WI38 (cell line): ENCODE data around the gene SDK2.

Experiments
- H3K4me3 ChIP-seq: 2 replicates; pipeline ENCODE4 v1.5.1; 2011; ENCODE audit warnings: low read depth, mild to moderate bottlenecking, control low read depth, low read length
- TF ChIP-seq, protein P1 (sequence below): IDR thresholded peaks from 2 replicates; pipeline ENCODE4 v1.5.1; 2012; ENCODE audit warnings: low read depth, mild to moderate bottlenecking, control low read depth, low read length

SDK2 gene

DNA sequence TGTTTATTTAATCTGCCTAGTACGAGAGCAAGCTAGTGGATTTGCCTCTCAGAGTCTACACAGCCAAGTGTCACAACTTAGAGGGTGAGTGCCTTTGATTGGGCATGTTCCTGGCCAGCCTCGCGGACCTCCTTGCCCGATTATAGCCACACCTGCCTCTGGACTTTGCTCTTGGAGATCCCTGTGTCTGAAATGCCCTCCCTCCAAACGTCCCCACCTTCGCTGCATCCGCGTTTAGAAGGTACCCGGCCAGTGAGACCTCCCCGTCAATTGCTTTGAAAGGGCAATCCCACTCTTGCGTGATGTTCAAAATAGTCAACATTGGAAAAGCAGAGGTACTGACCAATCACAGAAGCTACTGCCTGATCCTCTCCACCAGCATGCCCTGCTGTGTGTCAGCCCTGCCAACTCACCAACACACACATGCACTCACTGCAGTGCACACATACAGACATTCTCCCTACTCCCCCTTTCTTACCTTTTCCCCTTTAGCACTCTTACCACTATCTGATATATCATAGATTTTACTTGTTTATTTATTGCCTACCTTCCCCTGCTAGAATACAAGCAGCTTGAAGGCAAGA is 6.5 kb upstream of the SDK2 start:
- H3K4me3 ChIP-seq, result no peak overlapping the region
- TF ChIP-seq, protein P1, sequence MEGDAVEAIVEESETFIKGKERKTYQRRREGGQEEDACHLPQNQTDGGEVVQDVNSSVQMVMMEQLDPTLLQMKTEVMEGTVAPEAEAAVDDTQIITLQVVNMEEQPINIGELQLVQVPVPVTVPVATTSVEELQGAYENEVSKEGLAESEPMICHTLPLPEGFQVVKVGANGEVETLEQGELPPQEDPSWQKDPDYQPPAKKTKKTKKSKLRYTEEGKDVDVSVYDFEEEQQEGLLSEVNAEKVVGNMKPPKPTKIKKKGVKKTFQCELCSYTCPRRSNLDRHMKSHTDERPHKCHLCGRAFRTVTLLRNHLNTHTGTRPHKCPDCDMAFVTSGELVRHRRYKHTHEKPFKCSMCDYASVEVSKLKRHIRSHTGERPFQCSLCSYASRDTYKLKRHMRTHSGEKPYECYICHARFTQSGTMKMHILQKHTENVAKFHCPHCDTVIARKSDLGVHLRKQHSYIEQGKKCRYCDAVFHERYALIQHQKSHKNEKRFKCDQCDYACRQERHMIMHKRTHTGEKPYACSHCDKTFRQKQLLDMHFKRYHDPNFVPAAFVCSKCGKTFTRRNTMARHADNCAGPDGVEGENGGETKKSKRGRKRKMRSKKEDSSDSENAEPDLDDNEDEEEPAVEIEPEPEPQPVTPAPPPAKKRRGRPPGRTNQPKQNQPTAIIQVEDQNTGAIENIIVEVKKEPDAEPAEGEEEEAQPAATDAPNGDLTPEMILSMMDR, result no peak

DNA sequence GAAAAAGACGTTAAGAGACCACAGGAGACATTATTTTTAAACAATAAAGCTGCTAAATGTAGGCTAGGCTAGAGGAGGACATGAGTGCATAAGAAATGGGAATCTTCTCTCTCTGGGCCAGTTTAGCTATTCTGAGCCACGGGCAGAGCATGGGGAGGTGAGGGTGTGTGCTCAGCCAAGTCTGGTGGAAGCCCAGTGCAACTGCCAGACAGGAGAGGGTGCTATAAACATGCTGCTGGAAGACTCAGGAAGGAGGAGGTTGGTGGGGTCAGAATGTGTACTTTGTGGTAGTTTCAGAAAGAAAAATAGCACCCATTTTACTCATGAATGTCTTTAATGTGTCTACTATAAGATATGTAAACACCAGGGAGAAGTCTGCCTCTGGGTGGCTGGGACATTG is 5.9 kb upstream of the SDK2 start:
- no peak overlapping the region for H3K4me3 ChIP-seq
- TF ChIP-seq, protein P1, result no peak

DNA sequence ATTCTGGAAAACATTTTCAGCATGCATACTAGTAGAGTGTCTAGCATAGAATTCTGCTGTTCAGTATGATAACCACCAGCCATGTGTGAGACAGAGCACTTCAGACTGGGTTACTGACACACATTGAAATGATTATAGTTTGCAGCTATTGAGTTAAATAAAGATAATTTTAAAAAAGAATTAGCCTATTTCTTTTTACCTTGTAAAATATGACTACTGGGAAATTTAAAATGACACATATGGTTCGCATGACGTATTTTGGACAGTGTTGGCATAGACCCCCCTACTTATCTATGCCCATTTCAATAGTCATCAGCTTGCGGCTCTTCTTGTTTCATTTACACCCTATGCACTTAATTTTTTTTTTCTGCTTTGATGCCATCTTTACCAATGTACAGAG is 4.7 kb upstream of the SDK2 start:
- H3K4me3 ChIP-seq, result no peak overlapping the region
- TF ChIP-seq, protein P1, result no peak

DNA sequence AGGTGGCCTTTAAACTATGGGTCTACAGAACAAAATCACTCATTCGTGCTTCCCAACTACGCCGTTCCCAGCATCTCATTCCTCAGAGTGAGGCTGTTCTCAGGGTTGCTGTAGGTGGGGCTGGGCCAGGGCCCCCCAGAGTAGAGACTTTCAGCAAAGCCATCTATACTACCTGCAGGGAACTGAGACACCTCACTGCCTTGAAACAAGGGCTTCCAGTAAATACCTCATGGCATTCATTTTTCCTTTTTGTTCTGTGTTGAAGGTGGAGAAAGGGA is 4.2 kb upstream of the SDK2 start:
- no peak overlapping the region for H3K4me3 ChIP-seq
- TF ChIP-seq, protein P1, result no peak

DNA sequence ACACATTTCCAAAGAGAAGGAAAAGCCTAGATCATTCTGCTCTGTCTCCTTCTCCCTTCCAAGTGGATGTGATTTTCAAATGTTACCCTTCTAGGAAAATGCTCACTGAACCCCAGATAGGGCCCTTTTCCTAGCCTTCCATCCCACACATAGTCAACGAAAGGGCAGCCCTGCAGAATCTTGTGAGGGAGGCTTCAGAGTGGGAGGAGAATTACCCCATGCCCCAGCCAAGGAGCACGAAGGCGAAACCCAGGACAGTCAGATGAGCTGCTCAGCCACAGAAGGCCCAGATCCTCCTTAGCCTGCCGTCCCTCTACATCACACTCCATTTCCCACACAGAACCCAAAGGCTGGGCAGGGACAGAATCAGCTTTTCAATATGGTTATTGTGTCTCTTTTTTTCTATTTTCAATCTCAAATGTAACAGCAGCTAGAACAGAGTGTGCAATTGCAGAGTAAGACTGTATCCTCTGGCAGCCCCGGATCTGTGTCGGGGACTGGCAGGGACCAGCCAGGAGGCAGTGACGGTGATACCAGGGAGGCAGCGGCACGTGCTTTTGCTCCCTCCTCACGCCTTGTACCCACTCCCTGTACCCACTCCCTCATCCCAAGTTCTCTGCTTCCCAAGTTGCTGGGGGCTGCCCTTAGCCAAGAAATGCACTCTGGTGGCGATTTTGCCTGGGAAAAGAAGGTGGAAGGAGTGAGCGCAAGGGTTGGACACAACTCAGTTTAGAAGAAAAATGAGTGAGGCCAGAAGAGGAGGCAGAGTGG is 3.7 kb upstream of the SDK2 start:
- H3K4me3 ChIP-seq, result no peak overlapping the region
- TF ChIP-seq, protein P1, result no peak

DNA sequence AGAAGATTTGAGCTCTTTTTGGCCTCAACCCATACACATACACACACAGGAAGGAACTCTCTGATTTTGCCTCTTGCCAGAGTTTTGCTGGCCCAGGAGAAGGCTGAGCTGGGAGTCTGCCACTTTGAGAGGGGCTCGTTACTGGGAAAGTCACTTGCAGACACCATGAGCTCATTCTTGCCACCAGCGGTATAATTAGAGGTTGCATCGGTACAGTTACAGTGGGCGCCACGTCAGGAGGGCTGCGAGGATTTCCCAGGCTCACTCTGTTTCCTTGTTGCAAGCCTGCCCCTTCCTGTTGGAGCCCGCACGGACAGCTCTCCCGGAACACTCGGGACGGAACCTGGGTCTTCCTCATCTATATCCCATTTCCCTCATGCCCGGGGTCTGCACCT is 3.1 kb upstream of the SDK2 start:
- TF ChIP-seq, protein P1, result no peak
- no peak overlapping the region for H3K4me3 ChIP-seq

DNA sequence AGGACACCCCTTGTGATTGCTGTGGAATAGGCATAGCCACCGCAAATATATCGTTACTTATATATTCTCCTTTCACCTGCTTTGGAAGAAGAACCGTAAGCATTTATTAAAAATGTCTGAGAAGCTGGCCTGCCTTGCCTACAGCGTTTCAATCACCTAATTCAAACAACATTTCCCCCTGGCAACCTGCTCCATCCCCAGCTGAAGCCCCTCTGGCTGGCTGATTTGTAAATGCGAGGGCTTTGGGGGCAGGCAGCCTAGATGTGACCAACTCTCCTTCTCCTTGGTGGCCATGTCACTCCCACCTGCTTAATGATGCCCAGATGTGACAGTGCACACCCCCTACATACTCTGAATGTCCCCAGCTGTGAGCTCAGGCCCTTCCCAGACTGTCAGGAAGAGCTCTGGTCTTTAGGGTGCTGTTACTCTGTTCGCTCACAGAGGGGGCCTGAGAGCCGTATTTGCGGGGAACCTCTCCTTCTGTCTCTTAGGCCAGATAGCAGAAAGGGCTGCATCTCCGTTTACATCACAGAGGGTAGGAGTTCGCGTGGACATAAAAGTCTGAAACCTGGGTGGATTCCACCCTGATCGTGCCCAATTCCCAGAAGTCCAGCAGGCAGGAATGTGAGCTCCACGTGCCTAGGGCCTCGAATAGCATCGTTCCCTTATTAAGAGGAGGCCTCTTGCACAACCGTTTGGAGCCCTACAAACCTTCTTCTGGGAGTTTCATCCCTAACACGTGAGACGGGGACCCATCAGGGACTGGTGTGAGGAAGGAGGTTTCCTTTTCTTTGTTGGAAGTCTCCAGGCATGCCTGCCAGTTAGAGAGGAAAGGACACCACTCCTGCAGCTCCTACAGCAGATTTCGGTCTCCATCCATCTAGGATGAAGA is 2.4 kb upstream of the SDK2 start:
- H3K4me3 ChIP-seq, result no peak overlapping the region

More for the DNA sequence above, 2.4 kb upstream of the SDK2 start:
- TF ChIP-seq, protein P1, result no peak
